ENCODE results near the gene DYRK1A. TPM values are rescaled to one million over a fixed set of nuclear protein-coding genes. Genes with fewer than 3 reads are reported as not detected.

DYRK1A gene
- total RNA-seq, 1 experiment from 2014 or later: 48.7 TPM

DNA sequence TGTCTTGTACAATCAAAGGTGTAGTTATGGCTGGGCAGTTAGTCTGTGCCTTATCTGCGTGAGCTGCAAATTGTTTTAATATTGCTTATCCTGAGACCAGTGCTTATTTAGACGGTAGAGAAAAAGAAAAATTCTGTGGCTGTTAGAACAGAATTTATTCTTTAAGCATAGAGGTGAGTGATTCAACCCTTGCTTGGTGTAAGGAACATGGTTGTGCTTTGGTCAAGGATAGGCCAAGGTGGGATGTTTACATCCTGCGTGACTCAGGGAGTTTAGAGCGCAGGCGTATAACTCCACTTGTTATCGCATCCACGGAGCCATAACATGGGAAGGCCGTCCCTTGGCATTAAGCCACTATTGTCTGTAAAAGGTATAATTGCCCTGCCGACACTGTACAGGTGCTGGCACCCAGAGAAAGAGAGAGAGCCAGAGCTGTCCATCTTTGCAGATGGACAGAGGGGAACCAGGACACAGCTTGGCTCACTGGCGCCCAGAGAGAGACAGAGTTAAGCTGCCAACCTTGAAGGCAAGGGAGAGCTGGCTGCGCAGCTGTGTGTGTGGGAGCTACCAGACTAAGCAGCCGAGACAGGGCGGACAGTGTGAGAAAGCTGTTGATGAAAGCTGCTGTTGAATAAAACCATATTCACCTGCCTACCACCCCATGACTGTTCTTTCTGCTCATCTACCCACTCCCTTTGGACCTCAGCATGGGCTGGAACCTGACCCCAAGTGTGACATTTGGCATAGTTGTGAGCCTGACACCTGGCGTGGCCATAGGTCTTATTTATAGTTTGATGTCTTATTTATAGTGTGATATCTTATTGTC is 200.4 kb downstream of the DYRK1A start:
- no peaks in the 10 kb centered on the region for H3K9me2 ChIP-seq (replicated peaks; ENCODE audit: low read length)
- no peaks in the 10 kb centered on the region for H3K79me2 ChIP-seq (ENCODE audit: low read length)
- no peak for DNase-seq
- H3K4me3 ChIP-seq (ENCODE audit: low read length): no peak overlapping the region
- H3K9me3 ChIP-seq (ENCODE audit: low read length): no peaks in the 10 kb centered on the region
- ATAC-seq: no peak
- intact Hi-C loops (cut with micrococcal nuclease): no loop called here
- TF ChIP-seq EZH2 (IDR thresholded peaks at IDR 0.05; ENCODE audit: low read length, unreplicated experiment) (no peak), EZH2phosphoT487 (IDR thresholded peaks at IDR 0.05; ENCODE audit: borderline replicate concordance, low read length) (no peak)
- TF ChIP-seq, protein P1, sequence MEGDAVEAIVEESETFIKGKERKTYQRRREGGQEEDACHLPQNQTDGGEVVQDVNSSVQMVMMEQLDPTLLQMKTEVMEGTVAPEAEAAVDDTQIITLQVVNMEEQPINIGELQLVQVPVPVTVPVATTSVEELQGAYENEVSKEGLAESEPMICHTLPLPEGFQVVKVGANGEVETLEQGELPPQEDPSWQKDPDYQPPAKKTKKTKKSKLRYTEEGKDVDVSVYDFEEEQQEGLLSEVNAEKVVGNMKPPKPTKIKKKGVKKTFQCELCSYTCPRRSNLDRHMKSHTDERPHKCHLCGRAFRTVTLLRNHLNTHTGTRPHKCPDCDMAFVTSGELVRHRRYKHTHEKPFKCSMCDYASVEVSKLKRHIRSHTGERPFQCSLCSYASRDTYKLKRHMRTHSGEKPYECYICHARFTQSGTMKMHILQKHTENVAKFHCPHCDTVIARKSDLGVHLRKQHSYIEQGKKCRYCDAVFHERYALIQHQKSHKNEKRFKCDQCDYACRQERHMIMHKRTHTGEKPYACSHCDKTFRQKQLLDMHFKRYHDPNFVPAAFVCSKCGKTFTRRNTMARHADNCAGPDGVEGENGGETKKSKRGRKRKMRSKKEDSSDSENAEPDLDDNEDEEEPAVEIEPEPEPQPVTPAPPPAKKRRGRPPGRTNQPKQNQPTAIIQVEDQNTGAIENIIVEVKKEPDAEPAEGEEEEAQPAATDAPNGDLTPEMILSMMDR (conservative IDR thresholded peaks at IDR 0.05; ENCODE audit: low read depth, low read length): no peak
- H3F3A ChIP-seq (ENCODE audit: low read length, unreplicated experiment): no peaks in the 10 kb centered on the region
- H3K27ac ChIP-seq (ENCODE audit: low read length): no peak overlapping the region
- no peak overlapping the region for H3K4me2 ChIP-seq (ENCODE audit: low read length)
- POLR2A ChIA-PET (ENCODE audit: unreplicated experiment): interaction anchor here (0.8 kb wide), 1 partner anchor 16 kb away, joined by 5 read pairs; no protein-coding TSS in a partner anchor
- no peaks in the 10 kb centered on the region for H3K27me3 ChIP-seq (ENCODE audit: low read length)
- no peak overlapping the region for H2AFZ ChIP-seq (ENCODE audit: low read length)
- H3K36me3 ChIP-seq (ENCODE audit: low read depth, low read length): no peaks in the 10 kb centered on the region
- H3K4me1 ChIP-seq (ENCODE audit: insufficient read depth, low read length): peaks cover 22% of the 10 kb centered on the region
- no peak overlapping the region for H3K9ac ChIP-seq (ENCODE audit: low read length)
- no TSS peak for BruUV-seq (replicated peaks)
- no peaks in the 10 kb centered on the region for H4K20me1 ChIP-seq (ENCODE audit: low read length)
- CTCF ChIA-PET: no interaction called here

DNA sequence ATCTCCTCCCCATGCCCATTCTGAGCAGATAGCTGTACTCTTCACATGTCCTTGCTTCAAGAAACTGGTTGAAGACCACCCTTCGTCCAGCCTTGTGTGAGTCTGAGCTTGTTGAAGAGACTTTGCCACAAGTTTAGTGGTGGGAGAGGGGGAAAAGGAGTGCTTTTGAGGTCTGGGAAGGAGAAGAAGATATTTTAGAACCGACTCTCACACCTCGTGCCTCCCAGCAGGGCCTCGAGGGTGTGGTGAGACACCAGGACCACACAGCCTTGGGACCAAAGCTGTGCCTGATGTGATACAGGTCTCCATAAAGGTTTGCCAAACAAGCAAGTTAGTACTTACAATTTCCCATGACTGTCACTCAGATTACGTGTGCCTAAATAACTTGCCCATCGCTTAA is 201.8 kb downstream of the DYRK1A start:
- no peak for DNase-seq
- no peaks in the 10 kb centered on the region for H3K9me2 ChIP-seq (replicated peaks; ENCODE audit: low read length)
- H3K36me3 ChIP-seq (ENCODE audit: low read depth, low read length): no peaks in the 10 kb centered on the region
- H3K4me3 ChIP-seq (ENCODE audit: low read length): no peak overlapping the region
- H4K20me1 ChIP-seq (ENCODE audit: low read length): no peaks in the 10 kb centered on the region
- CTCF ChIA-PET: no interaction called here
- H3K27ac ChIP-seq (ENCODE audit: low read length): no peak overlapping the region
- no TSS peak for BruUV-seq (replicated peaks)
- no peaks in the 10 kb centered on the region for H3K79me2 ChIP-seq (ENCODE audit: low read length)
- POLR2A ChIA-PET (ENCODE audit: unreplicated experiment): no interaction called here
- no peak for ATAC-seq
- H3K4me1 ChIP-seq (ENCODE audit: insufficient read depth, low read length): peaks cover 17% of the 10 kb centered on the region
- H3K4me2 ChIP-seq (ENCODE audit: low read length): no peak overlapping the region
- no peak overlapping the region for H2AFZ ChIP-seq (ENCODE audit: low read length)
- intact Hi-C loops (cut with micrococcal nuclease): no loop called here
- no peaks in the 10 kb centered on the region for H3K27me3 ChIP-seq (ENCODE audit: low read length)
- no peaks in the 10 kb centered on the region for H3F3A ChIP-seq (ENCODE audit: low read length, unreplicated experiment)
- H3K9ac ChIP-seq (ENCODE audit: low read length): no peak overlapping the region
- H3K9me3 ChIP-seq (ENCODE audit: low read length): no peaks in the 10 kb centered on the region
- TF ChIP-seq EZH2phosphoT487 (IDR thresholded peaks at IDR 0.05; ENCODE audit: borderline replicate concordance, low read length) (no peak), EZH2 (IDR thresholded peaks at IDR 0.05; ENCODE audit: low read length, unreplicated experiment) (no peak)
- TF ChIP-seq, protein P1 (conservative IDR thresholded peaks at IDR 0.05; ENCODE audit: low read depth, low read length): no peak

DNA sequence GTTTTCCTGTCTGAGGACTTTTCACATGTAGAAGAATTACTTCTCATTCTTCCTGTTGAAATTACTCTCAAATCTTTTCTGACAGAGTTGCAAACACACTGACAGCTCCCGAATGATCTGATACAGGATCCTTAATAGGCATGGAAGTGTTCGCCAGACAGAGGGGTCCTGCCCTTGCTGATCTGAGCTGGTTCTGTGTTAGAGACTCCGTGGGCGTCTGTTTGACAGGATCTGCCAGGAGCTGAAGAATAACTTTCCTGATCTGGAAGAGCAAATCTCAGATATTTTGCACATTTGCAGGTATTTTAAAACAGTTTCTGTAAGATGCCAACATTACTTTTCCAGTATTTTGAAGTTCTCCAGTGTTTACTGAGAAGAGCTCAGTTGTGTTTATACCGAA is 202.3 kb downstream of the DYRK1A start:
- H3K27me3 ChIP-seq (ENCODE audit: low read length): no peaks in the 10 kb centered on the region
- H3K4me1 ChIP-seq (ENCODE audit: insufficient read depth, low read length): peaks cover 14% of the 10 kb centered on the region
- no TSS peak for BruUV-seq (replicated peaks)
- no peaks in the 10 kb centered on the region for H4K20me1 ChIP-seq (ENCODE audit: low read length)
- H3K9ac ChIP-seq (ENCODE audit: low read length): no peak overlapping the region
- no peak for ATAC-seq
- POLR2A ChIA-PET (ENCODE audit: unreplicated experiment): no interaction called here
- H3K36me3 ChIP-seq (ENCODE audit: low read depth, low read length): no peaks in the 10 kb centered on the region
- H3K9me3 ChIP-seq (ENCODE audit: low read length): no peaks in the 10 kb centered on the region
- no peaks in the 10 kb centered on the region for H3K9me2 ChIP-seq (replicated peaks; ENCODE audit: low read length)
- no peak overlapping the region for H2AFZ ChIP-seq (ENCODE audit: low read length)
- no peak for DNase-seq
- CTCF ChIA-PET: interaction anchor here (0.7 kb wide), 1 partner anchor 41 kb away, joined by 3 read pairs; no protein-coding TSS in a partner anchor
- H3K4me3 ChIP-seq (ENCODE audit: low read length): no peak overlapping the region
- no peaks in the 10 kb centered on the region for H3F3A ChIP-seq (ENCODE audit: low read length, unreplicated experiment)
- no peaks in the 10 kb centered on the region for H3K79me2 ChIP-seq (ENCODE audit: low read length)
- intact Hi-C loops (cut with micrococcal nuclease): no loop called here
- no peak overlapping the region for H3K4me2 ChIP-seq (ENCODE audit: low read length)
- H3K27ac ChIP-seq (ENCODE audit: low read length): no peak overlapping the region
- TF ChIP-seq, protein P1 (conservative IDR thresholded peaks at IDR 0.05; ENCODE audit: low read depth, low read length): no peak
- TF ChIP-seq EZH2 (IDR thresholded peaks at IDR 0.05; ENCODE audit: low read length, unreplicated experiment) (no peak), EZH2phosphoT487 (IDR thresholded peaks at IDR 0.05; ENCODE audit: borderline replicate concordance, low read length) (no peak)
